HG03442 (cell line): ENCODE data around the gene TMEM50A.
"Not testable (repeated sequence)": the region's sequence is repeated elsewhere in the genome, so short reads cannot be mapped to it uniquely, and the experiment has no call there.

Experiments
- ATAC-seq: cut with Tn5 transposase; IDR thresholded peaks from one replicate; pipeline ENCODE4 v1.9.1; 2021; ENCODE audit warnings: mild to moderate bottlenecking, moderate library complexity; ENCODE audit not compliant: unreplicated experiment

TMEM50A gene

DNA sequence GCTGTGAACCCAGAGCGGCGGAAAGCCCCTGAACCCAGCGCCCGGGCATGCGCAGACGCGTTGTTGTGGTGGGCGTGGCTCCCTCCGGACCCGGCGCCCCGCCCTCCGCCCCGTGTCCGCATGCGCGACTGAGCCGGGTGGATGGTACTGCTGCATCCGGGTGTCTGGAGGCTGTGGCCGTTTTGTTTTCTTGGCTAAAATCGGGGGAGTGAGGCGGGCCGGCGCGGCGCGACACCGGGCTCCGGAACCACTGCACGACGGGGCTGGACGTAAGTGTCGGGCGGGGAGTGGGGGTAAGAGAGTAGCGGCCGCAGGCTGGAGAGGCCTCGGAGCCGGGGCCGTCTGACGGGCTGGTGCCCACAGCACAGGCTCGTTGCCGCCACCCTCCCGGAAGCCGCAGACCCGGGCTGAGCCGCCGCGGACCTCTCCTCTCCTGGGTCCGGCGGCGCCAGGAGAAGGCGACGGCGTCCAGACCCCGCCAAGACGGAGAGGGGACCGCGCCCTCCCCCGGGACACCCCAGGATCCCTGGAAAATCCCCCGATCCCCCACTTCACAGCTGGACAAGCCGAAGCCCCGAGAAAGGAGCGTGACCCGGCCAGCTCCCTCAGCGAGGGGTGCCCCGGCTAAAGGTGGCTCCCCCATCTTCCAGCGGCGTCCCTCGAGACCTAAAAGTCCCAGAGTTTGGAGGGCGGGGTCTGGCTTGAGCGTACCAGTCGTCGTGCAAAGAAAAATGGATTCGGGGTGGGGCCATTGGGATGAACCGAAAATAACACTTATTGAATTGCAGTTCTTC, at the start of gene TMEM50A:
Gene TMEM50A (plus strand): TSS at position 147 of the 794 bp plus-strand sequence. CDS start 2,153 bp downstream, outside the sequence.
- peak; percentile 62 for ATAC-seq

- not testable (repeated sequence) for ATAC-seq
These were observed 49.5 kb upstream of the TMEM50A start for GRCh38 chr1:25288573-25289101.

DNA sequence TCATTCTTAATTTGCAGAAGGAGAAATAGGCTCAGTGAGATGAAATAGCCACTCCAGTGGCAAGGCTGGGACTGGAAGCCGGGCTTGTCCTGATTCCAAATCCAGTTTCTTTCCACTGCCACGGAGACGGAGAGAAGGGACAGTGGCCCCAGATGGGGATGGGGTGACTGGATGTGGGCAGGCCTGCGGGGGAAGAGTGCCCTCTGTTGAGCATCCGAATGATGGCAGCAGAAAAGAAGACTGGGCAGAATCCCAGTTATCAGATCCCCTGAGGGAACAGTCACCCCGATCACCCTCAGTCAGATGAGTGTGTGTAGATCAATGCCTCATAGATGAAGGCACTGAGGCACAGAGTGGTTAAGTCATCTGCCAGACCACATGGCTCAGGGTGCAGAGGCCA, 48.1 kb upstream of the TMEM50A start:
- not testable (repeated sequence) for ATAC-seq

DNA sequence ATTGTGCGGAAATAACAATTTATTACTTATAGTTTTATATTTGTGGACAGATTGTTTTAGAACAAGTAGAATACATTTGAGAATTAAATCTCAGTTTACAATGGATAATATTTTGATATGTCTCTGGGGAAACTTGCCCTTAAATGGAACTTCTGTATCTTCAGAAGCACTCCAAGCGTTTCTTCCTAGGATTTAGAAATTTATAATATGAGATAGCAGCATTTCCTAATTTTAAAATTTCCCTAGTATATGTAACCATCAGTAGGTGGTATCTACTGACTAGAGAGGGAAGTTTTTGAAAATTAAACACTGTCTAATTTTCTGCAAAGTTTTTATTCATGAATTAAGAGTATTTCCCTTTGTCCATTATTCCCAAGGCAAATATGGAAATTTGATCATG, 44.7 kb upstream of the TMEM50A start:
- not testable (repeated sequence) for ATAC-seq

- not testable (repeated sequence) for ATAC-seq
These were observed 43.0 kb upstream of the TMEM50A start for GRCh38 chr1:25294889-25295826.

DNA sequence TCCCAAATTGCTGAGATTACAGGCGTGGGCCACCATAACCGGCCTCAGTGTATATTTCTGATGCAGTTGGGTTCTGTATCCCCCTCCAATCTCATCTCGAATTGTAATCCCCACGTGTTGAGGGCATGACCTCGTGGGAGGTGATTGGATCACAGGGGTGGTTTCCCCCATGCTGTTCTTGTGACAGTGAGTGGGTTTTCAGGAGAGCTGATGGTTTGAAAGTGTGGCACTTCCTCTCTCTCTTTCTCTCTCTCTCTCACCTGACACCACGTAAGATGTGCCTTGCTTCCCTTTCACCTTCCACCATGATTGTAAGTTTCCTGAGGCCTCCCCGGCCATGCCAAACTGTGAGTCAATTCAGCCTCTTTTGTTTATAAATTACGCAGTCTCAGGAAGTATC, 41.6 kb upstream of the TMEM50A start:
- not testable (repeated sequence) for ATAC-seq

GRCh38 chr1:25300729-25301128, 37.4 kb upstream of the TMEM50A start:
- not testable (repeated sequence) for ATAC-seq

- not testable (repeated sequence) for ATAC-seq
These were observed 35.8 kb upstream of the TMEM50A start for GRCh38 chr1:25302330-25302729.

DNA sequence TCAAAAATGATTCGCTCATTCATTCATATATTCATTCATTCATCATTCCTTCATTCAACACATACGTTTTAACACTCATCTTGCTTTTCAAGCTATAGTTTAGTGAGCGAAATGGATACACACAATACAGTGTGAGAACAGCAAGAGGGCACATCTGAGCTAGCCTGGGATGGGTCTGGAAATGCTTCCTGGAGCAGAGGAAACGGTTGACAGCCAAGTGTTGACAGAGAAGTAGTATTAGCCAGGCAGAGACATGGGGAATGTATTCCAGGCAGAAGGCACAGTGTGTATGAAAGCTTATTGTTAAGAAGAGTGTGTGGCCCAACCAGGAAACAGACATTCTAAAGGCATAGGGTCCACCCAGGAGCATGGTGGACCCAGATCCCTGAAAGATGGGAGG, 33.2 kb upstream of the TMEM50A start:
- not testable (repeated sequence) for ATAC-seq

DNA sequence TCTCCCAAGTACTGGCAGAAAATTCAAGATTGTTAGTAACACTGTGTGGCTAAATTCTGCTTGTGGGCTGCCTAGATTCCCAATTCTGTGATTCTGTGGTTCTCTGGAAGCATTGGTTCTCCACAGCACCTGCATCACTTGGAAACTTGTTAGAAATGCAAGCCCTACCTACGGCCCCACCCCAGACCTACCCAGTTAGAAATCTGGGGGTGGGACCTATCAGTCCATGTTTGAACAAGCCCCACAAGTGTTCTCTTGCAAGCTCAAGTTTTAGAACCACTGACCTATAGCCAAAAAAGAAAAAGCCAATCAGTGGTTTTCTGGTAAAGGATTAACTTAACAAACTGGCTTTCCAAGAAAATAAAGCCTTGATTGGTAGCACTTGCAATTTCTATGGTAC, 30.0 kb upstream of the TMEM50A start:
- not testable (repeated sequence) for ATAC-seq

DNA sequence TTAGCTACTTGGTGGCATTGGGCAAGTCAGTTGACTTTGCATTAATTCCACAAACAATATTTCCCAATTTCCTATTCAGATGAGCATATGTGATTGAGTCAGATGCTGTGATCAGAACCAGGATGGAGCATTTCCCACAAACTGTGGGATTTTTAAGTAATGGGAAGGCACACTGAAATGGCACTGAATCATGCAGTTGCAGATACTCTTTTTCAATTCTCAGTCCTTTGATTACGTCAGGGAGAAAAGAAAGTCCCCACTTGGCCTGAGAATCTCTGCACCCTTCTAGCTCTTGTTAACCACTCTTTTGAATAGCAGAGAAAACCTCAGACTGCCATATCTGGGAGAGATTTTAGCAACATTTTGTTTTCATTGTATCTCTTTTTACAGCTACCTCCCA, 29.0 kb upstream of the TMEM50A start:
- ATAC-seq = not testable (repeated sequence)

DNA sequence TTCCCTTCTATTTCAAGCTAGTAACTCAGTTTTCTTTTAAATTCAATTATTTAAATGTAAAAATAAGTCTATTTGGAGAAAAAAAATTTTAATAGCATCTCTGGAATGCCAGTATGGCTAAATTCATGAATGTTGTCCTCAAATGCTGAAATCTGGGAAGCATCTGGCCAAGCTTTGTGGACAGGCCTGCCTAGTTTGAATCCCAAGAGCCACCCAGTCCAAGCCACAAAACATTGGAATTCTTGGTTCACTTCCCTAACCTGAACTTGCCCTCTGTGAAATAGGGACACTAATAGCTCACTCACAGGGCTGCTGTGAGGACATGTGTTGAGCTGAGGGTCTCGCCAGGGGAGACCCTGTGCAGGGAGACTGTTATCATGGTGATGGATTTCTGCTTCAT, 28.6 kb upstream of the TMEM50A start:
- ATAC-seq = not testable (repeated sequence)

DNA sequence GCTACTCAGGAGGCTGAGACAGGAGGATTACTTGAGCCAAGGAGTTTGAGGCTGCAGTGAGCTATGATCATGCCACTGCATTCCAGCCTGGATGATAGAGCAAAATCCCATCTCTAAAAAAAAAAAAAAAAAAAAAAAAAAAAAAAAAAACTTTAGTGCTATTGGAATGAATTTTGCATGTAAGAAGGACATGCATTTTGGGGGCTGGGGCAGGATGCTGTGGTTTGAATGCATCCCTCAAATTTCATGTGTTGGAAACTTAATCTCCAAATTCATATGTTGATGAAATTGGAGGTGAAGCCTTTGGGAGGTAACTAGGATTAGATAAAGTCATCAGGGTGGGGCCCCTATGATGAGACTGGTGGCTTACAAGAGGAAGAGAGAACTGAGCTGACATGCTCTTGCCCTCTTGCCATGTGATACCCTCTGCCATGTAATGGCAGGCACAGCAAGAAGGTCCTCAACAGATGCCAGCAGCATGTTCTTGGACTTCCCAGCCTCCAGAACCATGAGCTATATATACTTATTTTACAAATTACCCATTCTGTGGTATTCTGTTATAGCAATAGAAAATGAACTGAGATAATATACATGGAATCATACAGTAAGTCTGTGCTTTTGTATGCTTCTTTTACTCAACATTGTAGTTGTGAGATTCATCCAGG, 25.2 kb upstream of the TMEM50A start:
- ATAC-seq = not testable (repeated sequence)

DNA sequence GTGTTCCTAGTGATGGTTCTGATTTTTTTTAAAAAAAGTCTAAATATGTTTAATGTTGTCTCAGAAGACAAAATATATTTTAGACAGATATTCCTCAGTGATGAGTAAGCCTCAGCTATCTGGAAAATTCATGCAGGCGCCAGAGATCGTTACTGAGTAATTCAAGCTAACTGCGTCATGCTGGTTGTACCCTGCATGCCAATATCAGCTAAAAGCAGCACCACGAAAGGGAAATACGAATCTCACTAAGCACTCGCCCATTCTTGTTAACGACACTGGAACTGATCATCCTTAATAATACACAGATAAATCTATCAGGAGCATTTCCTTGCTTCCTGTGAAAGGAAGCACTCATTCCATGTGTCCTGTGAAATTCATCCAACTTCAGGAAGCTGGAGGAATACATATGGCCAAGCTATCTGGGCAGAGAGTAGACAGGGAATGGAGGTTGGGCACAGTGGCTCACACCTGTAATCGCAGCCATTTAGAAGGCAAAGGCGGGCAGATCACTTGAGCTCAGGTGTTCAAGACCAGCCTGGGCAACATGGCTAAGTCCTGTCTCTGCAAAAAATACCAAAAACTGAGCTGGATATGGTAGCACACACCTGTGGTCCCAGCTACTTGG, 17.7 kb upstream of the TMEM50A start:
- ATAC-seq = not testable (repeated sequence)

DNA sequence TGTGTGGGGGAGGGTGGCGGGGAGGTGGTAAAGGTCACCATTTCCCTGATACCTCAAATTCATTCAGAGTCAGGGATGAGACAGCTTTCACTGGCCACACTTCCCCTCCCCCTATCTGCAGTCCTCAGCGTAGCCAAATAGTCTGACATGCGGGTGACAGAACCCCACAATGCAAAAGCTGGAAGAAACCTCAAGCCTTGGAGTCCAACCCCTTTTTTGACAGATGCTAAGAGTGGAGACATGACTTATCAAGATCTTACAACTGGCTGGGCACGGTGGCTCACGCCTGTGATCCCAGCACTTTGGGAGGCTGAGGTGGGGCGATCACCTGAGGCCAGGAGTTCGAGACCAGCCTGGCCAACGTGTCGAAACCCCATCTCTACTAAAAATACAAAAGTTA, 16.0 kb upstream of the TMEM50A start:
- ATAC-seq = not testable (repeated sequence)

- ATAC-seq = not testable (repeated sequence)
These were observed 13.7 kb upstream of the TMEM50A start for GRCh38 chr1:25324407-25324806.

- ATAC-seq = not testable (repeated sequence)
These were observed 10.0 kb upstream of the TMEM50A start for GRCh38 chr1:25327864-25328790.

- ATAC-seq = not testable (repeated sequence)
These were observed 9.3 kb upstream of the TMEM50A start for GRCh38 chr1:25328791-25329185.

- not testable (repeated sequence) for ATAC-seq
These were observed 8.8 kb upstream of the TMEM50A start for GRCh38 chr1:25329336-25329735.
